GM10248 (cell line): ENCODE results near the gene DOCK9.
"Not testable (repeated sequence)": the region's sequence is repeated elsewhere in the genome, so short reads cannot be mapped to it uniquely, and the experiment has no call there.

Experiments
- CTCF ChIA-PET: fragments of 300-600 bp; sonication (Branson Sonifier 250); formaldehyde crosslinking; extraction: SDS; loops from one replicate; lab custom pipeline; 2021; ENCODE audit warnings: antibody characterized with exemption; lab: Yijun Ruan, JAX
- POLR2A ChIA-PET: fragments of 350-650 bp; sonication (Branson Sonifier 250); formaldehyde crosslinking; extraction: SDS; loops from one replicate; lab custom pipeline; 2020; ENCODE audit warnings: antibody characterized with exemption; lab: Yijun Ruan, JAX
- DNase-seq: peaks from one replicate; pipeline ENCODE4 v3.0.0; 2012; ENCODE audit errors: extremely low spot score
- CTCF ChIP-seq: IDR thresholded peaks from 2 replicates; pipeline ENCODE4 v1.5.1; 2012; ENCODE audit warnings: mild to moderate bottlenecking, low read depth; ENCODE audit errors: extremely low read depth, missing control alignments, control extremely low read depth

The DOCK9 gene

GRCh38 chr13:98755729-98756128 is 222.1 kb downstream of the DOCK9 start:
- ChIA-PET CTCF (no interaction called here), POLR2A (no interaction called here)
- DNase-seq: no peak
- no peak for TF ChIP-seq CTCF

GRCh38 chr13:98755116-98755515 is 222.7 kb downstream of the DOCK9 start:
- ChIA-PET CTCF (no interaction called here), POLR2A (no interaction called here)
- no peak for DNase-seq
- TF ChIP-seq CTCF: no peak

GRCh38 chr13:98754468-98754867 is 223.4 kb downstream of the DOCK9 start:
- DNase-seq, POLR2A ChIA-PET, CTCF ChIA-PET: not testable (repeated sequence)

GRCh38 chr13:98752467-98753290 is 225.2 kb downstream of the DOCK9 start, which contains the start of gene SLC15A1:
SLC15A1 (minus strand) TSS chr13:98752672; CDS start chr13:98752598, 74 bp downstream.
- ChIA-PET CTCF (no interaction called here), POLR2A (no interaction called here)

GRCh38 chr13:98751861-98752466 is 225.9 kb downstream of the DOCK9 start:
- no peak for TF ChIP-seq CTCF
- DNase-seq: no peak
- ChIA-PET CTCF (no interaction called here), POLR2A (no interaction called here)

More at GRCh38 chr13:98752467-98753290, 225.2 kb downstream of the DOCK9 start, which contains the start of gene SLC15A1:
- TF ChIP-seq CTCF: no peak
- no peak for DNase-seq

GRCh38 chr13:98751367-98751782 is 226.5 kb downstream of the DOCK9 start:
- POLR2A ChIA-PET: no interaction called here

More at GRCh38 chr13:98751367-98751782, 226.5 kb downstream of the DOCK9 start:
- no peak for TF ChIP-seq CTCF
- DNase-seq: no peak
- CTCF ChIA-PET: no interaction called here
